HK-2 (cell line): ENCODE data around the gene PPP1R3F.

Experiments used
- DNase-seq: peaks from one replicate; pipeline ENCODE4 v3.0.0-alpha.2; 2018; ENCODE audit not compliant: unreplicated experiment

The PPP1R3F gene, protein sequence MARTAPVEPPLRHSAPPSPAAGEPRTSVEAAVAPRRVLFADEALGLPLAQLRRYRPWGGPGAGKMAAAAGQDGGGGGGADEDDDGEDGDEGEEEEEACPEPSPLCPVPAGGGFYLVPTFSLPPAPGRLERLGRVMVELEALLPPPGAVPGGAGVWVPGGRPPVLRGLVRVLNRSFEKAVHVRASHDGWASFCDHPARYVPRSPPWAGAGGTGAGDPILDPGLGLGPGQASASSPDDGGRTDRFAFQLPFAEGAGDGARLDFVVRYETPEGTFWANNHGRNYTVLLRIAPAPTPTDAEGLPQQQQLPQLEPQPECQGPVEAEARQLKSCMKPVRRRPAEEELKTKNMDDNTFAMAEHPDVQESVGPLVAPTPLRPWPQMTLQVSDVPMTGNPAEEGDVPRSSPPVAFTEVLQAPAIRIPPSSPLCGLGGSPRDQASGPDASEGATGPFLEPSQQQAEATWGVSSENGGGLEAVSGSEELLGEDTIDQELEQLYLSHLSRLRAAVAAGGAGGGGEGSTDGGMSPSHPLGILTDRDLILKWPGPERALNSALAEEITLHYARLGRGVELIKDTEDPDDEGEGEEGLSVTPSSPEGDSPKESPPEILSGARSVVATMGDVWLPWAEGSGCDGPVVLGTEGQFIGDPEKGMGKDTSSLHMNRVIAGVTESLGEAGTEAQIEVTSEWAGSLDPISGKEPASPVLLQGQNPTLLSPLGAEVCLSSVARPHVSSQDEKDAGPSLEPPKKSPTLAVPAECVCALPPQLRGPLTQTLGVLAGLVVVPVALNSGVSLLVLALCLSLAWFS

DNA sequence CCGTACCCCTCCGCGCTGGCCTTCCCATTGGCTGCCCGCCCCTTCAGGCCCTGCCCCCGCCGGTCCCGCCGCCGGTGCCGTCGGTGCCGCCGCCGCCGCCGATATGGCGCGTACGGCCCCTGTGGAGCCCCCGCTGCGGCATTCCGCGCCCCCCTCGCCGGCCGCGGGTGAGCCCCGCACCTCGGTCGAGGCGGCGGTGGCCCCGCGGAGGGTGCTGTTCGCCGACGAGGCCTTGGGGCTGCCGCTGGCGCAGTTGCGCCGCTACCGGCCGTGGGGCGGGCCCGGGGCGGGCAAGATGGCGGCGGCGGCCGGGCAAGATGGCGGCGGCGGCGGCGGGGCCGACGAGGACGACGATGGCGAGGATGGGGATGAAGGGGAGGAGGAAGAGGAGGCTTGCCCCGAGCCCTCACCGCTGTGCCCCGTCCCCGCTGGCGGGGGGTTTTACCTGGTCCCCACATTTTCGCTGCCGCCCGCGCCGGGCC, at the start of gene PPP1R3F:
TSS of gene PPP1R3F (plus strand) at position 27 of the 482 bp plus-strand sequence. CDS start at position 104, 77 bp downstream.
- DNase-seq = no peak

DNA sequence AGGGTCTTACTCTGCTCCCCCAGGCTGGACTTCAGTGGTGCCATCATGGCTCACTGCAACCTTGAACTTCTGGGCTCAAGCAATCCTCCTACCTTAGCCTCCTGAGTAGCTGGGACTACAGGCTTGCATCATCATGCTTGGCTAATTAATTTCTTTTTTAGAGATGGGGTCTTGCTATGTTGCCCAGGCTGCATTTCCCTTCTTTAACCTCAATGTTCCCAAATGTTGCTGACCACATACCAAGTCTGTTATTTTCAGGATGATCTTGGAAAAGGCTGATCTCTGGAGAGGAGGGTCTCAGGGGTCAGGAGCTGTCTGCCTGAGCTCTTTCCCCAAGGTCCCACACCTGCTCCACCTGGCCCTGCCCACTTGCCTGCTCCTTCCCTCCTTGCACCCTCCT, 49.5 kb upstream of the PPP1R3F start:
- DNase-seq = no peak

DNA sequence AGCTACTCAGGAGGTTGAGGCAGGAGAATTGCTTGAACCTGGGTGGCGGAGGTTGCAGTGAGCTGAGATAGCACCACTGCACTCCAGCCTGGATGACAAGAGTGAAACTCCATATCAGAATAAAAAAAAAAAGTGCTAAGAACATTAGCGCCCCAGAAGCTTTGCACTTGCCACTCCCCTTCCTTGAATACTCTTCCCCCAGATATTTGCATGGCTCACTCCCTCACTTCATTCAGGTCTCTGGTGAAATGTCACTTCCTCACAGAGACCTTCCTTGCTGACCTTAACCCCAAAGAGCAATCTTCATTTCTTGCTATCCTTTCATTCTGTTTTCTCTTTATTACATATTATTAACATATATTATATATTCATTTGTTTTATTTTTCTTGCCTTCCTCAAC, 47.7 kb upstream of the PPP1R3F start:
- DNase-seq = no peak

DNA sequence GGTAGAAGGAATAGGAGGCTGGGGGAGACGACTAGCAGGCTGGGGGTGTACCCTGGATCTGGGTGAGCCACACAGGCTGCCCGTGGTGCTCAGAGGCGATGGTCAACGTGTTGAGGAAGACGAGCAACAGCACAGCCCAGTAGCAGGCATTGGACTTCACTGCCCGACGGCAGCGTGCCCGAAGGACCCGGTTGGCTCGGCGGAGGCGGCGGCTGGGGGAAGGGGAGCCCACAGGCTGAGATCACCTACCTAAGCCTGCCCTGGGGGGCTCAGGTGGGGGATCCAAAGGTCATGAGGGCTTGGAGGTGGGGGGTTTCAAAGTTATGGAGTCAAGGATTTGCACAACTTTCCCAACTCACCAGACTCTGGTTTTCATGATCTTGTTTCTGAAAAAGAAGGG, 43.7 kb upstream of the PPP1R3F start:
- DNase-seq = no peak

DNA sequence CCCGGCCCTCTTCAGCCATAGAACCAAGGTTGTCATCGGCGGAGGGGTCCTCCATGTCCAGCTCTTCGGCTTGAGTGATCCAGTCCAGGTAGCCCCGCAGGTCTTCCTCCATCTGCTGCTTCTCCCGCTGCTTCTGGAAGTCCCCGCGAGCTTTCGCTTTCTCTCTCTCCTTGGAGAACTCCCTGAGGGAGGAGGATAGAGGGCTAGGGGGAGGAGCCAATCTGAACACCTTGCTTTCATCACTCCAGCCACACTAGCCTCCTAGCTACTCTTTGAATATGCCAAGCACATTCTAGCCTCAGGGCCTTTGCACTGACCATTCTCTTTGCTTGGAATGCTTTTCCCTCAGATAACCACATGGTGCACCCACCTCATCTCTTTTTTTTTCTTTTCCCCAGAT, 42.6 kb upstream of the PPP1R3F start:
- no peak for DNase-seq

DNA sequence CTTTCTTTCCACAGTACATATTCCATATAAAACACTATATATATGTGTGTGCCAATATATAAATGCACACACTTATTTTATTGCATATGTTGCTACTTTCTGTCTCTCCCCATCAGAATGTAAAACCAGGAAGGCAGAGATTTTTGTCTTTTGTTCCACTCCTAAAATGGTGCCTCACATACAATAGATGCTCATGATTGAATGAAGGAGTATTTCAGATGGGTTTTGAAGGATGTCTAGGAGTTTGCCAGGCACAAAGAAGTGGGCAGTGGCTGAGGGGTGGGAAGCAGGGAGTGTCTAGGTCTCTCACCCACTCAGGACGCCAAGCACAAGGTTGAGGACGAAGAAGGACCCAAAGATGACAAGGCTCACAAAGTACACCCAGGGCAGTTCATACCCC, 41.9 kb upstream of the PPP1R3F start:
- no peak for DNase-seq

DNA sequence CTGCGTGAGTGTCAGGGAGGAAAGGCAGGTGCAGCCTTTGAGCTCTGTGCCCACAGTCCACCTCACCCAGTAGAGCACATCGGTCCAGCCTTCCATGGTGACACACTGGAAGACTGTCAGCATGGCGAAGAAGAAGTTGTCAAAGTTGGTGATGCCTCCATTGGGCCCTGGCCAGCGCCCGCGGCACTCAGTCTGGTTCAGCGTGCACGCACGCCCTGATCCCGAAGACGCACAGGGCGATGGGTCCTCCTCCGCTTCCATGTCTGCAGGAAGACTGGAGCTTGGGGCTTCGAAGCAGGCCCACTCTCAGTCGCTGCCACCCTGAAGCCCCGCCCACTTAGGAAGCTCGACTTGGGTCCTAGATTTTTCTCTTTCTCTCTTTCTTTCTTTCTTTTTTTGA, 41.4 kb upstream of the PPP1R3F start:
- no peak for DNase-seq

DNA sequence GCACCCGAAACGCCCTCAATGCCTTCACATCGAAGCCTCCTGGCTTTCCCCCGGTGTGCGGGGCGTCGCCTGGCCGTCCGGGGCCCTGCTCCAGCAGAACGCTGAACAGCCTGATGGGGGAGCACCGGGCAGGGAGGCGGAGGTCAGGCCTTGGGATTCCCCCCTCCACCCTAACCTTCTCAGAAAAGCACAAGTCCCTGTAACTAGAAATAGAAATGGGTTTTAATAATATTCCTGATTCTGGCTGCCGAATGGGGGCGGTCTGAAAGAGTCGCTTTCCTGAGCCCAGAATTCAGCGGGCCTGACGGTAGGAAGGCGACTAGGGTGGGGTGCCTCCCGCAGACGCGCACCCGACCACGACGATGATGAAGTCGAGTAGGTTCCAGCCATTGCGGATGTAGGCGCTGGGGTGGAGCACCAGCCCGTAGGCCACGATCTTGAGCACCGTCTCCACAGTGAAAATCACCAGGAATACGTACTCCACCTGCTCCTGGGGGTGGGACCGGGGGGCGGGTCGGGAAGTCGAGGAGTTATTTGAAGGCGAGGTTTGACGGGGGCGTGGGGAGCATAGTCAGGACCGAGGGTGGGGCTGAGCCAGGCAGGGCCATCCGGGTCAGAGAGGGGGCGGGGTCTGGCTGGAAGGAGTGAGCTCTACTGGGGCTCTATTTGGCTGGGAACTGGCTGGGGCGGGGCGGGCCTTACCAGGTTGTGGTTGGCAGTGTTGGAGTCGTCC, 38.9 kb upstream of the PPP1R3F start:
- no peak for DNase-seq

DNA sequence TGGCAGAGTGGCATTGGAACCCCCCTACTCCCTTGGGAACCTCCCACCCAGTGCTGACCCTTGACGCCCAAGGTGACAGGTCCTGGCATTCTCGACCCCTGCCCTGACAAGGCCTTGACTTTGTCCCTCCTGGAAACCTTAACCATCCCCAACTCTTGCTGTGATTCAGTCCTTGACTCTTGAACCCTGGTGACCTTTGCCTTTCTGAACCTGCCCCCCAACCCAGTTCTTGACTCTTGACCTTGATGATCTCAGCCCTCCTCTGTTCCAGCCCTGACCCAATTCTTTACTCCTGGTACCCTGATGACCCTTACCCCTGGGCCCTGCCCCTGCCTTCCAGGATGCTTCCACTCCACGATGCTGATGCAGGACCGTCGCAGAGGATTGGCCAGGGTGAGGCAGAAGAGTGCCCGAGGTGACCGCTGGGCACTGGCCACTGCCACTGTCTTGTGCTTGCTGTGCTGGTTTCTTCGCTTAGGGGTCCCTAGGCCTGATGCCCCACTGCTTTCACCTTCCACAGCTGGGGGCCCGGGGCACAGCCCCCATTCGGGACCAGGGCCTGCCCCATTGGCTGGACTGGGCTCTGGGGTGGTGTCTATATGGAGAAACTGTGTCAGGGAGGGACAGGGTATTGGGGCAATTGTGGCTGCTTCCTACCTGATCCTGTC, 38.1 kb upstream of the PPP1R3F start:
- DNase-seq = no peak

DNA sequence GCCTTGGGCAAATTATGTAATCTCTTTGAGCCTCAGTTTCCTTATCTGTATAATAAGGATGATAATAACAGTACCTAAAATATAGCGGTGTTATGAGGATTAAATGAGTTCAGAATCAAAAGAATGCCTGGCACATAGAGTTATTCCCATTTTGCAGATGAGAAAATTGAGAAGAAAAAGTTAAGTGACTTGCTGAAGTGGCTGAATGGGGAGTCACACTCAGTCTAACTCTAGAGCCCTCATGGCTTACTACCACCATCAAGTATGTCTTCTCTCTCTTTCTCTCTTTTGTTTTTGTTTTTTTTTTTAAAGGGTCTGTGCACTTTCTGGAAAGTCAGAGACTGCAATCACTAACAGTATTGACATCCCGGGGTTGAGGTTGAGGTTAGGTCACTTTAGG, 37.1 kb upstream of the PPP1R3F start:
- DNase-seq = no peak

DNA sequence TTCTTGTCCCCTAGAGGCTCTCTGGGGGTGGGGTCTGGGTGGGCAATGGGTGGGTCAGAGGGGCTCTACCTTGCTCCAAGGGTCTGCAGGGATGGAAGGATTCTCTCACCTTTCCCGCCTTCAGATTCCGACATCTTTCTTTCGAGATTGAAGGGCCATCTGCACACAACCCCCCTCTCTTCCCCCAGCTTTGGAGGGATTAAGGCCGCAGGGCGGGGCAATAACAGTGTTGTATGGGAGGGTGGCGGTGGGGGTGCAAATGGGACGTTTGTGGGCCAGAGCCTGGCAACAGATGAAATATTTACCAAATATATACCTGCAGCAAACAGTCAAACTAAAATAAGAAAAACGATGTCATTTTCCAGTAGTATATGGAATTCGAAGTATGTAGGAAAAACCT, 36.4 kb upstream of the PPP1R3F start, which contains the start of gene CACNA1F:
TSS of gene CACNA1F (minus strand) at position 165 of the 400 bp plus-strand sequence. CDS start at position 134, 31 bp downstream.
- no peak for DNase-seq

DNA sequence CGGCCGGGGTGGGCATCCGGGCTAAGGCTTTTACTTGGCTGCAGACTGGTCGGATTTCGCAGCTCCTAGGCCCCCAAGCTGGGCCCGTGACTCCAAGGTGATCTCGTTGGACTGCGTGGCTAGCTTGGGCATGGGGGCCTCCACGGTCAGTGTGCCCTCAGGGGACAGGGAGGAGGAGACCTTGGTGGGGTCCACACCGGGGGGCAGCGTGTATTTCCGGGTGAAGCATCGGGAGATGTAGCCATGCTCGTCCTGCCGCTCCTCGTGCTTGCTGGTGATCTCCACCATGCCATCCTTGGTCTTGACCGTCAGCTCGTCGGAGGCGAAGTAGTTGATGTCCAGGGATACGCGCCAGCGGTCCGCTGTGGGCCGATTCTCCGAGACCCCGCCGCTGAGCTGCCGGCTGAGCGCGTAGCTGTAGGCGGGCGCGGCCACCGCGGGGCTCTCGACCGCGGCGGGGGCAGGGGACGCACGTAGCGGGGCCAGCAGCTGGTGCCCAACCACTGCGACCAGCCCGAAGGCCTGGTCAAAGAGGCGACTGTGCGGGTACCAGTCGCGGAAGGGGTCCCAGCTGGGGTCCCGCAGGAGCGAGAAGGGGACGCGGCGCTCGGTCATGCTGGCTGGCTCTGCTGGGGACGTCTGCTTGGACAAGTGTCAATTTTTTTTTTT, 35.6 kb upstream of the PPP1R3F start:
- no peak for DNase-seq

DNA sequence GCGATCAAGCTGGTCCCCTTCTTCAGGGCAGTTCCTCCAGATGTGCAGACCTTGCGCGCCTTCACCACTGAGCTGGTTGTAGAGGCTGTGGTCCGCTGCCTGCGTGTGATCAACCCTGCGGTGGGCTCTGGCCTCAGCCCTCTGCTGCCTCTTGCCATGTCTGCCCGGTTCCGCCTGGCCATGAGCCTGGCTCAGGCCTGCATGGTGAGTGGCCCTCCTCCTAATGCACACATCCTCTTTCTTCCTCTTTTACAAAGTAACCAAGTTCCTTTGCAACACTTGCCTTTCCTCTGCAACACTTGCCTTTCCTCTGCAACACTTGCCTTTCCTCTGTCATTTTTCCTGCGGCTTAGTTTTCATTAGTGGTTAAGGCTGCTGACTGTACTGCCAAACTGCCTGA, 32.5 kb upstream of the PPP1R3F start:
- no peak for DNase-seq

DNA sequence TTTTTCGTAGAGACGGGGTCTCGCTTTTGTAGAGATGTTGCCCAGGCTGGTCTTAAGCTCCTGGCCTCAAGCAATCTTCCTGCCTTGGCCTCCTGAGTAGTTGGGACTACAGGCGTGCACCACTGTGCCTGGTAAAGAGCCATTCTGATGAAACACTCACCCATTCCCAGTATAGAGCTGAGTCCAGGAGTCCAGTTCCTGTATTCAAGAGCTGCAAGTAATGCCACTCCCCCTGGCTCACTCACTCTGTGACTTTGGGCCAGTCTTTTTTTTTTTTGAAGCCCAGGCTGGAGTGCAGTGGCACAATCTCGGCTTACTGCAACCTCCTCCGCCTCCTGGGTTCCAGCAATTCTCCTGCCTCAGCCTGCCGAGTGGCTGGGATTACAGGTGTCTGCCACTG, 30.9 kb upstream of the PPP1R3F start:
- no peak for DNase-seq

DNA sequence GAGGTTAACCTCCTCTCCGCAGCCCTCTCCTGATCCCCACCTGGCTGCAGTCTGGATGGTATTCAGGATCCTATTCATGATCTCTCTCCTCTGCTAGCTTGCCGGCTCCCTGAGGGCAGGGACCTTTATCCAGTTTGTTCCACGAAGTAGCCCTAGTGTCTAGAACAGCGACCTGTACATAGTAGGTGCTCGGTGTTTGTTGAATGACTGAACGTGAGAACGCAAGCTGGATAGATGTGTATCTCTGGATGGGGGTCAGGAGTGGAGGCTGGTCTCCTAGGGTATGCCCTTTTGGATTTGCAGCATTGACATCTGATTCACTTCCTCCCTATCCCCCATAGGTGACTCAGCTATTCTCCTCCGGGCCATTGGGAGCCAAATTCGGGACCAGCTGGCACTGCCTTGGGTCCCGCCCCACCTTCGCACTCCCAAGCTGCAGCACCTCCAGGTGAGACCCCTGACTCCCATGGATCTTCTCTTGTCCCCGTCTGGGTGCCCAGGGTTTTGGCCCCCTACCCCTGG, 27.0 kb upstream of the PPP1R3F start:
- no peak for DNase-seq

DNA sequence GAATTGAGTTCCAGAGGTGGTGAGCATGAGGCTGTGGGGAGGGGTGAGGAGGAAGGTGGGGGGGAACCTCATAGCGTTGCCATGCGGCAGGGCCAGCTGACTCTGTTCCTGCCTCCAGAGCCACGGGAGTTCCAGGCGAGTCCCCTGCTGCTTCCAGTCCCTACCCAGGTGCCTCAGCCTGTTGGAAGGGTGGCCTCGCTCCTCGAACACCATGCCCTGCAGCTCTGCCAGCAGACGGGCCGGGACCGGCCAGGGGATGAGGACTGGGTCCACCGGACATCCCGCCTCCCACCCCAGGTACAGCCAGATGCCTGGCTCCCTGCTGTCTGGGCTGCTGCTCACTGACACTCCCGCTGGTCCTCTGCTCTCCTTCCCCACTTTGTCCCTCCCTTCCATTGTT, 26.4 kb upstream of the PPP1R3F start:
- DNase-seq = no peak

DNA sequence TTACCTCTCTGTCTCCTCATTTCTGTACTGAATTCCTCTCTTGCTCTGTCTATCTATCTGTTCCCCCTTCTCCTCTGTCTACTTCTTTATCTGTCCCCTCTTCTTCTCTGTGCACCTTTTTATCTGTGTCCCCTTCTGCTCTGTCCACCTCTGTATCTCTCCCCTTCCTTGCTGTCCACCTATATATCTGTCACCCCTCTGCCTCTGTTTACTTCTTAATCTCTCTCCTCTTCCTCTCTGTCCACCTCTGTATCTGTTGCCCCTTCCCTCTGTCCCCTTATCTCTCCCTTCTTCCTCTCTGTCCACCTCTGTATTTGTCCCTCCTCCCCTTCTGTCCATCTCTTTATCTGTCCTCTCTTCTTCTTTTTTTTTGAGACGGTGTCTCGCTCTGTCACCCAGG, 25.4 kb upstream of the PPP1R3F start:
- no peak for DNase-seq

DNA sequence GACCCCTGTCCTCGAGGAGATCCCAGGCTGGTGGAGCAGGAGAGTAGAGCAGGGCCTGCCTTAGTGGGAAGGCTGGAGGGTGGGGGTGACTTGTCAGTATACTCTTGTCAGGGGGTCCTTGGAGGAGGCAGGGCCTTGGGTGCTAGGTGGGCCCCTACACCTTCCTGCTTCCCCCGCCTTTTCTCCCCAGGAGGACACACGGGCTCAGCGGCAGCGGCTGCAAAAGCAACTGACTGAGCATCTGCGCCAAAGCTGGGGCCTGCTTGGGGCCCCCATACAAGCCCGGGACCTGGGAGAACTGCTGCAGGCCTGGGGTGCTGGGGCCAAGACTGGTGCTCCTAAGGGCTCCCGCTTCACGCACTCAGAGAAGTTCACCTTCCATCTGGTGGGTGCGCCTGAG, 23.1 kb upstream of the PPP1R3F start:
- DNase-seq = no peak

DNA sequence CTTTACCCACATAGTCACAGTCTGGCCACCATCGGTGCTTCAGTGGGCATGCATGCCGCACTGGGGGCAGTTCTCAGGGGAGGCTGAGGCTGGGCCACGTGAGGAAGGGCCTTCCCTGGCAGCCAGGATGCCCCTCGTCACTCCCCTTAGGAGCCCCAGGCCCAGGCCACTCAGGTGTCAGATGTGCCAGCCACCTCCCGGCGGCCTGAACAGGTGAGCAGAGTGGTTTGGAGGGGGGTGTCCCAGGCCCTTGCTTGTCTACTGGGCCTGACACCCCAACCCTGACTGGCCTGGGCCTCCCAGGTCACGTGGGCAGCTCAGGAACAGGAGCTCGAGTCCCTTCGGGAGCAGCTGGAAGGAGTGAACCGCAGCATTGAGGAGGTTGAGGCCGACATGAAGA, 22.2 kb upstream of the PPP1R3F start:
- no peak for DNase-seq

DNA sequence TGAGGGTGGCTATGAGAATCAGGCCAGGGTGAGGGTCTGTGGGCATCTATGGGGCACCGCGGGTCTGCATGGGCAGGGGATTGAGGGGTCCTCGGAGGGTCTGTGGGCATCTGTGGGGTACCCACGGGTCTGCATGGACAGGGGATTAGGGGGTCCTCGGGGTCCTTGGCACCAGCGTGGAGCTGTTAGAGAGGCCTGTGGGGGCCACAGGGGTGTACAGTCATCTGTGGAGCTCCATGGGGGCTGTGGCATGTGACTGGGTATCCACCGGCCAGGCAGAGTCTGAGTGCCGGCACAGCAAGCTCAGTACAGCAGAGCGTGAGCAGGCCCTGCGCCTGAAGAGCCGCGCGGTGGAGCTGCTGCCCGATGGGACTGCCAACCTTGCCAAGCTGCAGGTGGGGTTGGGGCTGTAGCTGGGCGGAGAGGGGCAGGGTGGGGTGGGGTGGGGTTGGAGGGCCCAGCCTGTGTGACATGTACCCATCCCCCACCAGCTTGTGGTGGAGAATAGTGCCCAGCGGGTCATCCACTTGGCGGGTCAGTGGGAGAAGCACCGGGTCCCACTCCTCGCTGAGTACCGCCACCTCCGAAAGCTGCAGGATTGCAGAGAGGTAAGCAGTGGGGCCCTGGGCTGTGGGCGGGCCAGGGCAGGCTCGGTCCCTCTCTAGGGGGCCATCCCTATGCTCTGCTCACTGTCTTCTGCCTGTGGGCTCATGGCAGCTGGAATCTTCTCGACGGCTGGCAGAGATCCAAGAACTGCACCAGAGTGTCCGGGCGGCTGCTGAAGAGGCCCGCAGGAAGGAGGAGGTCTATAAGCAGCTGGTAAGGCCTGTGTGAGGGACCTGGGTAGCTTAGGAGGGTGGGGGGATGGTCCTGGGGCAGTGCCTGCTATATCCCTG, 21.4 kb upstream of the PPP1R3F start:
- no peak for DNase-seq
